HG03558 (cell line): ENCODE data around the gene GPHB5.

ENCODE experiments used
- ATAC-seq: cut with Tn5 transposase; IDR thresholded peaks from one replicate; pipeline ENCODE4 v1.9.1; 2021; ENCODE audit warnings: moderate number of reproducible peaks; ENCODE audit not compliant: unreplicated experiment; ENCODE audit errors: extremely low read depth

GPHB5 gene

DNA sequence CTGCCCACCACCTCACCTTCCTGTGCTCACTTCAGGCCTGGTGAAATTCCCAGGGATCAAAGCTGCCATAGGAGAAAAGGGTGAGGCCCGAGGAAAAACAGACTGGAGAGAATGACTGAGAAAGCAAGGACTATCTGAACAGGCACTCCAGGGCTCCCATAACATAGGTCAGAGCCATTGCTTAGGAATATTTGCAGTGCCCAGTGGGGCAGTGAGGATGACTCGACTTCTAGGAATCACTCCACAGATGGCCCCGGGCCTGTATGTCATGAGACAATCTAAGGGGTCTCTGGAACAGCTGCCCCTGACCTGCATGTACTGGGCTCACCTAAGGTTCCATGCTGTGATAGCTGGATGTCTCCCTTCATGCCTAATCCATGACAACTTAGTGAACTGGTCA lies 51.6 kb downstream of the GPHB5 start:
- ATAC-seq, result no peak

DNA sequence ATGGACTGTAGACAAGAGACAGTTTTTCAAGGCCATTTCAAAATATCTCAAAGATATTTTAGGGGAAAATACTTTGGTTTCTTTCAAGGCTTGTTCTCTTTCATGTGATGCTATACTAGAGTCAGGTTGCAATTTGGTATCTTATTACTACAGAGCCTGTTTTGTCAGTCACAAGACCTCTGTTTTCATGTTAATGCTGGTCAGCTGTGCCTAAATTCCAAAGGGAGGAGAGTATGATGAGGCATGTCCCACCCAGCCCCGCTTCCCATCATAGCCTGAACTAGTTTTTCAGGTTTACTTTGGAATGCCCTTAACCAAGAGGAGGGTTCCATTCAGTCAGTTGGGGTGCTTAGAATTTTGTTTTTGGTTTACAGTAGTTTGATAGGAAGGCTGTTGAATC lies 52.6 kb downstream of the GPHB5 start:
- no peak for ATAC-seq
